ENCODE data around the gene NAA35.
"Not testable (repeated sequence)": the region's sequence is repeated elsewhere in the genome, so short reads cannot be mapped to it uniquely, and the experiment has no call there.

Gene NAA35

GRCh38 chr9:85940832-85941621 lies at the start of gene NAA35:
TSS of gene NAA35 (plus strand) at chr9:85941146. CDS start at chr9:85942160, 1,014 bp downstream.
- DNase-seq = peak; percentile 100

- no peak for DNase-seq
Observed at GRCh38 chr9:85892401-85892800, 48.5 kb upstream of the NAA35 start.

DNA sequence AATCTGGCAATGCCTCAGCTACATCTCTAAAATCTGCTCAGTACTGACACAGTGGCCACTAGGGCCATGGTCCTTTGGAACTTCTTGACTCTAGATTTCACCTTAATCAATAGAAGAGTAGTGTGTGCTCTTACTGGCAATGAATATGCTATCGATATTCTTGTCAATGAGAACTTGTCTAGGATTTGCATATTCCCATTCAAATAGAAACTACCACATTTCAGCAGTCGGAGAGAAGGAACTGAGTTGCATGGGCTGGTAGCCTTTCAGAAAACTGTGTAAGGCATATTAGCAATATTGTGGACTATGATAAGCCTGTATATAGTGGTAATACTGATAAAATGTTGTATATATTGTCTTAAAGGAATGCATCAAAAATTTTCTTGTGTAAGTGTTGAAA lies 45.3 kb upstream of the NAA35 start:
- no peak for DNase-seq

DNA sequence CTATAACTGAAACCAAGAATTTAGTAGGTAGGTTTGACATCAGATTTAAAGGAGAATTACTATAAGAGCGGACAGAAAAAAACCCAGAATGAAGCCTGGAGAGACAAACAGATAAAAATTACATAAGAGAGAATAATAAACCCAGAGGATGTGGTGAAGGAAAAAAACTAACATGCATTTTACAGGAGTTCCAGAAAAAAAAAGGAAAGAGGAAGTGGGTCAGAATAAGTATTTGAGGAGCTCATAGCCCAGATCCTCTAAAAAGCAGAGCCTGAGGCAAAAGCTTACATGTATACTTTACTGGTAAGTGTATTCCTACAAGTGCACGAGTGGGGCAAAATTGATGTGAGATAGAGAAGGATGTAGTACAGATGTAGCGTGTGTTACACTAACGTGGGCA lies 43.1 kb upstream of the NAA35 start:
- DNase-seq = no peak

DNA sequence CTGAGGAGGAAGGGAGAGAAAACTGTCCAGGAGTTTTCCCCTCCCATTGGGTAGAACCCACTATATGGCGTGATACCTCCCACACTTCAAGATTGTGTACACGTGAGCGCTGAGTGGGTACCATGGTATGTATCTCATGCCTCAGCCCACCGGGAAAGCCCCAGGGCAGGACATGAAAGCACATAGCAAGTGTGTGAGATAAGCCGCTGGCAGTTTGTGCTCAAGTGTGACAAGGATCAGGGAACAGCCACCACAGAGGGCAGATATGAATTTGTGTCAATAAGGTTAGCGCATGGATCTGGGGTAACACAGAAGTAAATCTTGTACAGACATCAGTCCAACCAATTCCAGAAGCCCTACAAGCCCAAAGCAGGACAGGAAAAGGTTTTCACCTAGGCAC lies 42.6 kb upstream of the NAA35 start:
- DNase-seq = no peak

DNA sequence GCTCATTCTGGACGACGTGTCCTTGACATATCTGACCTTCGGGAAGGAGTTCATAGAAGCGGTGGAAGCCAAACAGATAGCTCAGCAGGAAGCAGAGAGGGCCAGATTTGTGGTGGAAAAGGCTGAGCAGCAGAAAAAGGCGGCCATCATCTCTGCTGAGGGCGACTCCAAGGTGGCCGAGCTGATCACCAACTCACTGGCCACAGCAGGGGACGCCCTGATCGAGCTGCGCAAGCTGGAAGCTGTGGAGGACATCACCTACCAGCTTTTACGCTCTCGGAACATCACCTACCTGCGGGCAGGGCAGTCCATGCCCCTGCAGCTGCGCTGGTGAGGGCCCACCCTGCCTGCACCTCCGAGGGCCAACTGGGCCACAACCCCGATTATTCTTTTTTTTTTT lies 41.6 kb upstream of the NAA35 start:
- no peak for DNase-seq

DNA sequence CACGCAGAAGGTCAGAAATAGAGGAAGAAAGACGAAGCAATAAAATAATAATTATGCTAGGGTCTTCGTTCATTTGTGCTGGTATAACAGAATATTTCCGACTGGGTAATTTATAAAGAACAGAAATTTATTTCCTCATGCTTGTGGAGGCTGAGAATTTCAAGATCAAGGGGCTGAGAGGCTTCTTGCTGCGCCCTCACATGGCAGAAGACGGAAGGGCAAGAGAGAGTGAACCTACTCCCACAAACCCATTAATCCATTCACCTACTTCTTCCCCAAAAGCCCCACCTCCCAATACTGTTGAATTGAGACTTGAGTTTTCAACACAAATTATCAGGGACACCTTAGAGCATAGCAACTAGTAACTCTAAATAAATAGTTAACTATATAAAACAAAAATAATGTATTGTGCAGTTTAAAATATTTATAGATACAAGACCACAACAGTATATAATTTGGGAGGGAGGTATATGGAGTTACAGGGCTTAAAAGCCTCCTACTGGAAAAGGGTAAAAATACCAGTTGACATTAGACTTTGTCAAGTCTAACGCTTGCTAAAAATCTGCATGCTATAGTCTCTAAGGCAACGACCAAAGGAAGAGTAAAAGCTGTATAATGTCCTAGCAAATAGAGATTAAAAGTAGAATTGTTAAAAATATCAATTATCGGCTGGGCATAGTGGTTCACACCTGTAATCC lies 40.3 kb upstream of the NAA35 start:
- peak; percentile 48 for DNase-seq

GRCh38 chr9:85904975-85905374 lies 36.0 kb upstream of the NAA35 start:
- no peak for DNase-seq

DNA sequence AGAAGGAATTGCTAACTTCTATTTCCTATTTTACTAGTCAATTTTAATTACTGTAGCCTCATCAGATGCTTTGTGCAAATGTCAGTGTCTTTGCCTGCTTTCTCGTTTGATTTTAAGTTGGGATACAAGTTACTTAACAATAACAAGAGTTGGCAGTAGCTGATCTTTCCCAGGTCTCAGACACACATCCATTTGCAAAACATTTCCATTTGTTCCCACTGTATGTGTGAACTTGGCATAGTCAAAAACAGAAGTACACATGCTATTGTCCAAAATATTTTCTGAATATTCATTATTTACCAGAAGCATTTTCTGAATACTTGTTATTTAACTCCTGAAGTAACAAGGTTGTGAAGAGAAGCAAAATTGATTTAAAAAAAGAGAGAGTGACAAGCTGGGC lies 35.0 kb upstream of the NAA35 start:
- no peak for DNase-seq

DNA sequence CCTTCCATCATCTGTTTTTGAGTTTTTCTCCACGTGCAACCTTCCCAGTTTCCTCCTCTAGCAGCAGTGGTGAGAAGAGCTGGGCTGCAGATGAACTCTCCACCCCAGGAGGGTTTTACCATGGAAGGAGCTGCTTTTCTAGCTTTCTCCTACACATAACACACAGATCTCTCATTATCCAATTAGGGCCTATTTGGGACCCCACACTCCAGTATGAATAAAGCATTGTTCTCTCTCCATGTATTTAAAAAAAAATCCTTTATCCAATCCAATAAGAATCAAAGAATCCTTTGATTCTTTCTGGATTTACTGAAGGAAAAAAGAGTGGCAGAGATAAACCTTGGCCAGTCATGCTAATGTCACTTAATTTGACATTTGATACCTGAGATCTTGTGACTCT lies 31.6 kb upstream of the NAA35 start:
- no peak for DNase-seq

DNA sequence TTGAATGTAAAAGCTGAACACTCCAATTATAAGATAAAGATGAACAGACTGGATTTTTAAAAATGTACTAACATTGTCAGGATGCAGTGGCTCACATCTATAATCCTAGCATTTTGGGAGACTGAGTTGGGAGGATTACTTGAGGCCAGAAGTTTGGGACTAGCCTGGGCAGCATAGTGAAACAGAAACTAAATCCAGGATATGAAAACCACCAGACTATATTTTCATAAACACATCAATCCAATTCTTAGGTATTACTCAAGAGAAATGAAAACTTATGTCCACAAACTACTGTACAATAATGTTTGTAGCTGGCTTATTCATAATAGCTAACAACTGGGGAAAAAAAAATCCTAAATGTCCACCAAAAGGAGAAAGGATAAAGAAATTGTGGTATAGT lies 26.8 kb upstream of the NAA35 start:
- no peak for DNase-seq

- DNase-seq = no peak
Observed at GRCh38 chr9:85917756-85918155, 23.2 kb upstream of the NAA35 start.

- no peak for DNase-seq
Observed at GRCh38 chr9:85925493-85925892, 15.5 kb upstream of the NAA35 start.

- DNase-seq = no peak
Observed at GRCh38 chr9:85927076-85927475, 13.9 kb upstream of the NAA35 start.

GRCh38 chr9:85931495-85931894 lies 9.5 kb upstream of the NAA35 start:
- no peak for DNase-seq

GRCh38 chr9:85935950-85936349 lies 5.0 kb upstream of the NAA35 start:
- not testable (repeated sequence) for DNase-seq

- no peak for DNase-seq
Observed at GRCh38 chr9:85940275-85940831, 593 bp upstream of the NAA35 start.

GRCh38 chr9:85941622-85941940 lies 635 bp downstream of the NAA35 start:
- peak; percentile 8 for DNase-seq

- DNase-seq = no peak
Observed at GRCh38 chr9:85941966-85942912, 1.3 kb downstream of the NAA35 start.

GRCh38 chr9:85942913-85943709 lies 2.2 kb downstream of the NAA35 start:
- no peak for DNase-seq

GRCh38 chr9:85943757-85944430 lies 2.9 kb downstream of the NAA35 start:
- DNase-seq = no peak

DNA sequence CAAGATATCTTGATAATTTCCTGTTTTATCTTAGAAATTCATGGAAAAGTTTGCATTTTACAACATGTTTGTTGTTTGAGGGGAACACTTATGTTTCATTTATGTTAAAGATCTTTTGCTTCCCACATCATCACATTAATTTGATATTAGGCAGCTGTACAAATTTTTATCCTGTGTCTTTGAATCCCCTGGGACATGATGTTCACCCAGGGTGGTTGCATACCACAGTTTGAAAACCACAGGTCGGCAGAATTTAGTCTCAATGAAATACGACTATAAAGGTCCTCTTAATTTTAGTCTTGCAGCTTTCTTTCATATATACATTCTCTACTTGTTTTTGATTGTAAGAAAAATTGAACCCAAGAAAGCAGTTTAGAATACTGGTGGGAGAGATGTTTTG lies 3.7 kb downstream of the NAA35 start:
- no peak for DNase-seq
